Activated CD4-positive, alpha-beta T cell treated with anti-CD3 and anti-CD28 coated beads, Interleukin-2, amount 50 U/mL, for 24 hours (primary cell): ENCODE measurements around the gene SLC6A9.
A peak's percentile ranks its signal among the peaks of the same experiment; 100 is the strongest.

Source experiments
- DNase-seq, 2 donors: peaks; one replicate each; pipeline ENCODE4 v3.0.0-alpha.2; 2020; ENCODE audit warnings: low read depth in 1 of 2, low spot score in 1 of 2

The SLC6A9 gene

GRCh38 chr1:44031252-44032169 is at the start of gene SLC6A9:
Gene SLC6A9 (minus strand): TSS chr1:44031462. CDS start chr1:44024277, 7,185 bp downstream.
- DNase-seq: peak; percentile 19 to 29

- DNase-seq: no peak
Observed at GRCh38 chr1:44079566-44079965, 48.3 kb upstream of the SLC6A9 start.

GRCh38 chr1:44078104-44078503 is 46.8 kb upstream of the SLC6A9 start:
- DNase-seq: no peak

- no peak for DNase-seq
Observed at GRCh38 chr1:44077421-44077820, 46.2 kb upstream of the SLC6A9 start.

- DNase-seq: no peak
Observed at GRCh38 chr1:44076066-44076465, 44.8 kb upstream of the SLC6A9 start.

- no peak for DNase-seq
Observed at GRCh38 chr1:44074415-44074814, 43.2 kb upstream of the SLC6A9 start.

GRCh38 chr1:44073528-44073927 is 42.3 kb upstream of the SLC6A9 start:
- DNase-seq: no peak

- DNase-seq: no peak
Observed at GRCh38 chr1:44072821-44073220, 41.6 kb upstream of the SLC6A9 start.

- no peak for DNase-seq
Observed at GRCh38 chr1:44072204-44072603, 40.9 kb upstream of the SLC6A9 start.

- DNase-seq: no peak
Observed at GRCh38 chr1:44071461-44071860, 40.2 kb upstream of the SLC6A9 start.

GRCh38 chr1:44068442-44068921 is 37.2 kb upstream of the SLC6A9 start:
- no peak for DNase-seq

GRCh38 chr1:44067266-44068250 is 36.3 kb upstream of the SLC6A9 start:
- no peak for DNase-seq

GRCh38 chr1:44062656-44063179 is 31.5 kb upstream of the SLC6A9 start:
- no peak for DNase-seq

- DNase-seq: no peak
Observed at GRCh38 chr1:44061857-44062256, 30.6 kb upstream of the SLC6A9 start.

- DNase-seq: no peak
Observed at GRCh38 chr1:44060830-44061267, 29.6 kb upstream of the SLC6A9 start.

GRCh38 chr1:44059664-44060355 is 28.5 kb upstream of the SLC6A9 start:
- DNase-seq: no peak

- DNase-seq: no peak
Observed at GRCh38 chr1:44059212-44059611, 27.9 kb upstream of the SLC6A9 start.

- no peak for DNase-seq
Observed at GRCh38 chr1:44057293-44057692, 26.0 kb upstream of the SLC6A9 start.

- no peak for DNase-seq
Observed at GRCh38 chr1:44053394-44053793, 22.1 kb upstream of the SLC6A9 start.

GRCh38 chr1:44050261-44050660 is 19.0 kb upstream of the SLC6A9 start:
- DNase-seq: no peak

GRCh38 chr1:44049839-44050238 is 18.6 kb upstream of the SLC6A9 start:
- DNase-seq: no peak
